ENCODE results near the gene ATL2. TPM values are rescaled to one million over a fixed set of nuclear protein-coding genes. Genes with fewer than 3 reads are reported as not detected.

The ATL2 gene
- total and polyA plus RNA-seq, 2 of the 8 experiments (the other 6 are each of a cell fraction or from before 2014, with no cell fraction given) = 38.8 to 84.6 TPM

GRCh38 chr2:38248255-38248654, 128.8 kb downstream of the ATL2 start (continued):
- TF ChIP-seq EP300 (IDR thresholded peaks at IDR 0.05; ENCODE audit: borderline replicate concordance in 1 of 2, low read depth in 2 of 2, low read length in 2 of 2) = no peak

Data from H1 (cell line).